GDM1 (cell line): Measurements from ENCODE around the gene CAMK1D.
"Not testable (repeated sequence)": the region's sequence is repeated elsewhere in the genome, so short reads cannot be mapped to it uniquely, and the experiment has no call there.

Experiments used
- DNase-seq: peaks from one replicate; lab custom pipeline; 2025; lab: John Stamatoyannopoulos, UW

The CAMK1D gene

GRCh38 chr10:12431151-12432101 lies 82.1 kb downstream of the CAMK1D start:
- DNase-seq, result no peak

- no peak for DNase-seq
These were observed 83.2 kb downstream of the CAMK1D start for GRCh38 chr10:12432402-12433189.

- no peak for DNase-seq
These were observed 84.9 kb downstream of the CAMK1D start for GRCh38 chr10:12434277-12434676.

GRCh38 chr10:12434677-12435076 lies 85.3 kb downstream of the CAMK1D start:
- DNase-seq, result not testable (repeated sequence)

GRCh38 chr10:12435348-12435747 lies 86.0 kb downstream of the CAMK1D start:
- no peak for DNase-seq

GRCh38 chr10:12438919-12439692 lies 89.8 kb downstream of the CAMK1D start:
- no peak for DNase-seq

- DNase-seq, result not testable (repeated sequence)
These were observed 90.4 kb downstream of the CAMK1D start for GRCh38 chr10:12439767-12440166.

- no peak for DNase-seq
These were observed 93.7 kb downstream of the CAMK1D start for GRCh38 chr10:12443026-12443425.

- no peak for DNase-seq
These were observed 95.8 kb downstream of the CAMK1D start for GRCh38 chr10:12444981-12445700.

GRCh38 chr10:12445701-12446334 lies 96.5 kb downstream of the CAMK1D start:
- DNase-seq, result no peak

GRCh38 chr10:12448340-12448728 lies 99.0 kb downstream of the CAMK1D start:
- no peak for DNase-seq

- DNase-seq, result peak; percentile 47
These were observed 99.5 kb downstream of the CAMK1D start for GRCh38 chr10:12448729-12449391.

- no peak for DNase-seq
These were observed 106.0 kb downstream of the CAMK1D start for GRCh38 chr10:12455318-12455717.

- DNase-seq, result no peak
These were observed 106.4 kb downstream of the CAMK1D start for GRCh38 chr10:12455766-12456165.

GRCh38 chr10:12459340-12459739 lies 110.0 kb downstream of the CAMK1D start:
- no peak for DNase-seq

GRCh38 chr10:12459762-12460161 lies 110.4 kb downstream of the CAMK1D start:
- DNase-seq, result no peak

GRCh38 chr10:12463459-12463838 lies 114.1 kb downstream of the CAMK1D start:
- DNase-seq, result no peak

GRCh38 chr10:12465385-12466136 lies 116.2 kb downstream of the CAMK1D start:
- no peak for DNase-seq

- no peak for DNase-seq
These were observed 117.5 kb downstream of the CAMK1D start for GRCh38 chr10:12466704-12467305.
